ENCODE results near the gene CPXM2.

DNA sequence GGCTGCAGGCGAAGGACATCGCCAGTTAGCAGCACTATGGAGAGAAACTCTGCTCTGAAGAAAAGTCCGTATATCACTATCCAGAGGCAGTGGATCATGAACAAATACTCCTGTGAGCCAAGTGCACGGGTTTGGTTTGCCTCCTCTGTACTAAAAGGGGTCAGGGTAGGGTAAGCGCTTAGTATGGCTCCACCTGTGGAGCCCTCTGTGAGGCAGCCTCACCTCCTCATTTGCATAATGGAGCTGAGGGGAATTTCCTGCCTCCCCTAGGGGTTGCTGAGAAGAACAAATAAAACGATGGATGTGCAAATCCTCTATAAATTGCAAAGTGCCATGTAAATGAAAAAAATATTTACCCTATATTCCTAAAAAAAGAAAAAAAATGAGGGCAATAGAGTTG, 162.1 kb downstream of the CPXM2 start:
- TF ChIP-seq, protein P1, sequence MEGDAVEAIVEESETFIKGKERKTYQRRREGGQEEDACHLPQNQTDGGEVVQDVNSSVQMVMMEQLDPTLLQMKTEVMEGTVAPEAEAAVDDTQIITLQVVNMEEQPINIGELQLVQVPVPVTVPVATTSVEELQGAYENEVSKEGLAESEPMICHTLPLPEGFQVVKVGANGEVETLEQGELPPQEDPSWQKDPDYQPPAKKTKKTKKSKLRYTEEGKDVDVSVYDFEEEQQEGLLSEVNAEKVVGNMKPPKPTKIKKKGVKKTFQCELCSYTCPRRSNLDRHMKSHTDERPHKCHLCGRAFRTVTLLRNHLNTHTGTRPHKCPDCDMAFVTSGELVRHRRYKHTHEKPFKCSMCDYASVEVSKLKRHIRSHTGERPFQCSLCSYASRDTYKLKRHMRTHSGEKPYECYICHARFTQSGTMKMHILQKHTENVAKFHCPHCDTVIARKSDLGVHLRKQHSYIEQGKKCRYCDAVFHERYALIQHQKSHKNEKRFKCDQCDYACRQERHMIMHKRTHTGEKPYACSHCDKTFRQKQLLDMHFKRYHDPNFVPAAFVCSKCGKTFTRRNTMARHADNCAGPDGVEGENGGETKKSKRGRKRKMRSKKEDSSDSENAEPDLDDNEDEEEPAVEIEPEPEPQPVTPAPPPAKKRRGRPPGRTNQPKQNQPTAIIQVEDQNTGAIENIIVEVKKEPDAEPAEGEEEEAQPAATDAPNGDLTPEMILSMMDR (conservative IDR thresholded peaks at IDR 0.05; ENCODE audit: low read length): no peak
- no peak for TF ChIP-seq EZH2phosphoT487 (IDR thresholded peaks at IDR 0.05; ENCODE audit: borderline replicate concordance, low read depth, low read length)

Measured in OCI-LY7 (cell line).